WERI-Rb-1 (cell line): ENCODE data around the gene PLCG2.
"Not testable (repeated sequence)": the region's sequence is repeated elsewhere in the genome, so short reads cannot be mapped to it uniquely, and the experiment has no call there.

Experiments
- DNase-seq: peaks from one replicate; pipeline ENCODE4 v3.0.0-alpha.2; 2020
- H3K27ac ChIP-seq: fragments of 250-450 bp; sonication (Bioruptor Pico); 2 replicates; pipeline ENCODE4 v1.5.1; 2020; ENCODE audit warnings: mild to moderate bottlenecking, moderate library complexity
- H3K27me3 ChIP-seq: fragments of 250-450 bp; sonication (Bioruptor Pico); 2 replicates; pipeline ENCODE4 v1.5.1; 2021; ENCODE audit warnings: mild to moderate bottlenecking, low read depth, moderate library complexity; ENCODE audit not compliant: insufficient read depth, severe bottlenecking
- H3K36me3 ChIP-seq: fragments of 250-450 bp; sonication (Bioruptor Pico); 2 replicates; pipeline ENCODE4 v1.5.1; 2020; ENCODE audit warnings: mild to moderate bottlenecking, moderate library complexity
- H3K4me3 ChIP-seq: 2 replicates; pipeline ENCODE4 v1.5.1; 2011; ENCODE audit warnings: low read depth, mild to moderate bottlenecking, control low read depth, low read length
- H3K9me3 ChIP-seq: fragments of 250-450 bp; sonication (Bioruptor Pico); 2 replicates; pipeline ENCODE4 v1.5.1; 2021; ENCODE audit warnings: mild to moderate bottlenecking, moderate library complexity; ENCODE audit not compliant: severe bottlenecking
- CTCF ChIP-seq: IDR thresholded peaks from 2 replicates; pipeline ENCODE4 v1.5.1; 2011; ENCODE audit warnings: low read depth, mild to moderate bottlenecking, control low read depth, inconsistent platforms, low read length

PLCG2 gene

GRCh38 chr16:81796035-81796434 lies 16.9 kb downstream of the PLCG2 start:
- DNase-seq: no peak
- Histone ChIP-seq H3K9me3 (no peaks in the 10 kb centered on the region), H3K4me3 (no peak overlapping the region), H3K27ac (no peak overlapping the region), H3K36me3 (no peaks in the 10 kb centered on the region), H3K27me3 (no peaks in the 10 kb centered on the region)
- TF ChIP-seq CTCF: no peak

GRCh38 chr16:81796583-81797346 lies 17.7 kb downstream of the PLCG2 start:
- H3K27me3 ChIP-seq: no peaks in the 10 kb centered on the region
- H3K9me3 ChIP-seq: no peaks in the 10 kb centered on the region
- no peaks in the 10 kb centered on the region for H3K36me3 ChIP-seq
- no peak for DNase-seq
- no peak for TF ChIP-seq CTCF
- H3K27ac ChIP-seq: no peak overlapping the region
- no peak overlapping the region for H3K4me3 ChIP-seq

- Histone ChIP-seq H3K4me3 (no peak overlapping the region), H3K27ac (no peak overlapping the region), H3K9me3 (no peaks in the 10 kb centered on the region), H3K36me3 (no peaks in the 10 kb centered on the region), H3K27me3 (no peaks in the 10 kb centered on the region)
- DNase-seq: no peak
- TF ChIP-seq CTCF: no peak
These were observed 18.4 kb downstream of the PLCG2 start for GRCh38 chr16:81797443-81797842.

GRCh38 chr16:81798311-81799137 lies 19.4 kb downstream of the PLCG2 start:
- Histone ChIP-seq H3K4me3 (no peak overlapping the region), H3K9me3 (no peaks in the 10 kb centered on the region), H3K27me3 (no peaks in the 10 kb centered on the region), H3K27ac (no peak overlapping the region), H3K36me3 (no peaks in the 10 kb centered on the region)
- no peak for TF ChIP-seq CTCF
- no peak for DNase-seq

- Histone ChIP-seq H3K9me3 (no peaks in the 10 kb centered on the region), H3K4me3 (no peak overlapping the region), H3K36me3 (no peaks in the 10 kb centered on the region), H3K27ac (no peak overlapping the region), H3K27me3 (no peaks in the 10 kb centered on the region)
- DNase-seq: no peak
- no peak for TF ChIP-seq CTCF
These were observed 20.0 kb downstream of the PLCG2 start for GRCh38 chr16:81799138-81799504.

- H3K27me3 ChIP-seq, H3K4me3 ChIP-seq, DNase-seq, H3K27ac ChIP-seq, H3K9me3 ChIP-seq, H3K36me3 ChIP-seq: not testable (repeated sequence)
These were observed 22.6 kb downstream of the PLCG2 start for GRCh38 chr16:81801724-81802123.
